Measurements from ENCODE around the gene CHPT1.

DNA sequence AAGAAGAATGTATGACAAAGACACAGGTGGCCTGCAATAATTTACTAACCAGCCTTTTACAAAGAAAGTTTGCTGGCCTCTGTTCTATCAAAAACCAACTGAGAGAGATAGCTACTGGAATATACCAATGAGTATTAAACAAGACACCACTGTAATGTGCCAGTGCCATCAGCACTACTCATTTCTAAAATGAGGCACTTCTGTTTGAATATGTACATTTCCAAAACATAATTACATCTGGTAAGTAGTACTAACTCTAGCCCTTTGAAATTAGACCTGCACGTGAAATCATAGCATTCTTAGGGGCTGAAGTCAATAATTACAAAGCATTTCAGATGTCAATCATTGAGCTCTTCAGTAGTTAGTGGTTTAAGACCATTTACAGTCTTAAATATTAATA, 48.8 kb downstream of the CHPT1 start:
- TF ChIP-seq, protein P1, sequence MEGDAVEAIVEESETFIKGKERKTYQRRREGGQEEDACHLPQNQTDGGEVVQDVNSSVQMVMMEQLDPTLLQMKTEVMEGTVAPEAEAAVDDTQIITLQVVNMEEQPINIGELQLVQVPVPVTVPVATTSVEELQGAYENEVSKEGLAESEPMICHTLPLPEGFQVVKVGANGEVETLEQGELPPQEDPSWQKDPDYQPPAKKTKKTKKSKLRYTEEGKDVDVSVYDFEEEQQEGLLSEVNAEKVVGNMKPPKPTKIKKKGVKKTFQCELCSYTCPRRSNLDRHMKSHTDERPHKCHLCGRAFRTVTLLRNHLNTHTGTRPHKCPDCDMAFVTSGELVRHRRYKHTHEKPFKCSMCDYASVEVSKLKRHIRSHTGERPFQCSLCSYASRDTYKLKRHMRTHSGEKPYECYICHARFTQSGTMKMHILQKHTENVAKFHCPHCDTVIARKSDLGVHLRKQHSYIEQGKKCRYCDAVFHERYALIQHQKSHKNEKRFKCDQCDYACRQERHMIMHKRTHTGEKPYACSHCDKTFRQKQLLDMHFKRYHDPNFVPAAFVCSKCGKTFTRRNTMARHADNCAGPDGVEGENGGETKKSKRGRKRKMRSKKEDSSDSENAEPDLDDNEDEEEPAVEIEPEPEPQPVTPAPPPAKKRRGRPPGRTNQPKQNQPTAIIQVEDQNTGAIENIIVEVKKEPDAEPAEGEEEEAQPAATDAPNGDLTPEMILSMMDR (IDR thresholded peaks at IDR 0.05; ENCODE audit: low read length): no peak
- no peak for TF ChIP-seq EZH2 (IDR thresholded peaks at IDR 0.05; ENCODE audit: borderline replicate concordance, low read length)

Measured in OCI-LY1 (cell line).